ENCODE data around the gene APMAP.

Gene APMAP

DNA sequence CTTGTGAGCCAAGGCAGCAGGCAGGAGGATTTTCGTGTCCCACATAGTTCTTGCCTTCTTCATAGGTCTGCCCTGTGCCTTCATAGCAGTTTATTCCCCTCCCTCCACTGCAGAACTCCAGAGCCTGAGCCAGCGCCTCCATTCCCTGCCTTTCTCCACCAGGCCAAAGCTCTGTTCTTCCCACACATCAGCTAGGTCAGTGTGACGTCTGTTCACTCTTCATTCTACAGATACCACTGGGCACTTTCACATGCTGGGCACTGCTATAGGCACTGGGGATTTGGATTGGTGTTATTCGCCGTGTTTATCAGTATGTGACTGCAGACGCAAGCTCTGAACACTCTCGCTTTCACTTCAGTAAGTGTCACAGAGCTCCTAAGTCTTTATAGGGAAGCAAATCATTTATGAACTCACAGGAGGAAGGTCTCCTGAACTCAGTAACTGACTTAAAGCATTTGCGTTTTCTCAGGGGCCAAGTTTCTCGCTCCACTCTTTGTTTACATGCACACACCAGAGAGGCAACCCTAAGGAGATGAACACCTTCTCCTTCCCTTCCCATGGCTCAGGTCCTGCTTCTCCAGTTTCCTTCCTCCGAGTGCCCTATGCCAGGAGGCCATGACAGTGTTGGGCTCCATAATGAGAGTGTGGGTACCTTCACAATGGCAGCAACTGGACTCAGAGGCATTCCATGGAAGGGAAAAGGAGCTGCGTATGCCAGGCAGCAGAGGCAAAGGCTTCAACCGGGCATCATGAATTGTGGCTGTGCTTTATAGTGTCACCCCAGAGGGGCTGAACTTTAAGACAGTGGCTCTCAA lies 6.3 kb upstream of the APMAP start:
- no peak for TF ChIP-seq FOXM1 (IDR thresholded peaks at IDR 0.05; ENCODE audit: borderline replicate concordance, low read depth)
- TF ChIP-seq TCF12 (IDR thresholded peaks at IDR 0.05; ENCODE audit: low read depth): no peak
- TF ChIP-seq NFIC (IDR thresholded peaks at IDR 0.05): no peak
- no peak for TF ChIP-seq TAF1 (IDR thresholded peaks at IDR 0.05; ENCODE audit: low read depth)
- no peak for TF ChIP-seq ZBTB7A (IDR thresholded peaks at IDR 0.05; ENCODE audit: low read depth)
- TF ChIP-seq REST (IDR thresholded peaks at IDR 0.05; ENCODE audit: low read depth): no peak
- TF ChIP-seq, protein P1, sequence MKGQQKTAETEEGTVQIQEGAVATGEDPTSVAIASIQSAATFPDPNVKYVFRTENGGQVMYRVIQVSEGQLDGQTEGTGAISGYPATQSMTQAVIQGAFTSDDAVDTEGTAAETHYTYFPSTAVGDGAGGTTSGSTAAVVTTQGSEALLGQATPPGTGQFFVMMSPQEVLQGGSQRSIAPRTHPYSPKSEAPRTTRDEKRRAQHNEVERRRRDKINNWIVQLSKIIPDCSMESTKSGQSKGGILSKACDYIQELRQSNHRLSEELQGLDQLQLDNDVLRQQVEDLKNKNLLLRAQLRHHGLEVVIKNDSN (IDR thresholded peaks at IDR 0.05): no peak
- no peak for TF ChIP-seq RAD21 (IDR thresholded peaks at IDR 0.05; ENCODE audit: low read depth)
- no peak for TF ChIP-seq YY1 (IDR thresholded peaks at IDR 0.05; ENCODE audit: low read depth)
- TF ChIP-seq CEBPB (IDR thresholded peaks at IDR 0.05): no peak
- no peak for TF ChIP-seq MAX (IDR thresholded peaks at IDR 0.05)
- TF ChIP-seq TEAD4 (IDR thresholded peaks at IDR 0.05): no peak
- TF ChIP-seq CREB1 (IDR thresholded peaks at IDR 0.05; ENCODE audit: low read depth): no peak
- no peak for TF ChIP-seq EGR1 (IDR thresholded peaks at IDR 0.05)
- TF ChIP-seq EP300 (IDR thresholded peaks at IDR 0.05; ENCODE audit: borderline replicate concordance): no peak

- TF ChIP-seq TAF1 (IDR thresholded peaks at IDR 0.05; ENCODE audit: low read depth) (no peak), EGR1 (IDR thresholded peaks at IDR 0.05) (no peak), FOXM1 (IDR thresholded peaks at IDR 0.05; ENCODE audit: borderline replicate concordance, low read depth) (no peak), RAD21 (IDR thresholded peaks at IDR 0.05; ENCODE audit: low read depth) (no peak), MAX (IDR thresholded peaks at IDR 0.05) (no peak), TEAD4 (IDR thresholded peaks at IDR 0.05) (no peak), CEBPB (IDR thresholded peaks at IDR 0.05) (no peak), NFIC (IDR thresholded peaks at IDR 0.05) (no peak)
- TF ChIP-seq, protein P1 (IDR thresholded peaks at IDR 0.05): no peak
These were observed 5.6 kb upstream of the APMAP start for GRCh38 chr20:24998121-24998520.

- TF ChIP-seq, protein P1 (IDR thresholded peaks at IDR 0.05): 0 out of 2 replicates have a peak, but pooled peaks have one; percentile 13
- TF ChIP-seq TEAD4 (IDR thresholded peaks at IDR 0.05) (no peak), EP300 (IDR thresholded peaks at IDR 0.05; ENCODE audit: borderline replicate concordance) (no peak), CREB1 (IDR thresholded peaks at IDR 0.05; ENCODE audit: low read depth) (no peak), EGR1 (IDR thresholded peaks at IDR 0.05) (no peak), NFIC (IDR thresholded peaks at IDR 0.05) (no peak), FOXM1 (IDR thresholded peaks at IDR 0.05; ENCODE audit: borderline replicate concordance, low read depth) (no peak), TCF12 (IDR thresholded peaks at IDR 0.05; ENCODE audit: low read depth) (0 out of 2 replicates have a peak, but pooled peaks have one; percentile 3), REST (IDR thresholded peaks at IDR 0.05; ENCODE audit: low read depth) (no peak), MAX (IDR thresholded peaks at IDR 0.05) (no peak), YY1 (IDR thresholded peaks at IDR 0.05; ENCODE audit: low read depth) (no peak)
These were observed 4.2 kb upstream of the APMAP start for GRCh38 chr20:24996449-24997377.

GRCh38 chr20:24995741-24996448 lies 3.3 kb upstream of the APMAP start:
- TF ChIP-seq NFIC (IDR thresholded peaks at IDR 0.05) (peak; percentile 39; the same call in 1 of the 2 replicates), EGR1 (IDR thresholded peaks at IDR 0.05) (no peak), RAD21 (IDR thresholded peaks at IDR 0.05; ENCODE audit: low read depth) (no peak), TCF12 (IDR thresholded peaks at IDR 0.05; ENCODE audit: low read depth) (peak; percentile 46), TEAD4 (IDR thresholded peaks at IDR 0.05) (no peak), CREB1 (IDR thresholded peaks at IDR 0.05; ENCODE audit: low read depth) (no peak), MAX (IDR thresholded peaks at IDR 0.05) (0 out of 2 replicates have a peak, but pooled peaks have one; percentile 22), EP300 (IDR thresholded peaks at IDR 0.05; ENCODE audit: borderline replicate concordance) (peak; percentile 52; the same call in 1 of the 2 replicates), YY1 (IDR thresholded peaks at IDR 0.05; ENCODE audit: low read depth) (no peak)
- TF ChIP-seq, protein P1 (IDR thresholded peaks at IDR 0.05): 0 out of 2 replicates have a peak, but pooled peaks have one; percentile 14

All from Ishikawa (cell line).